Fibroblast of the aortic adventitia (primary cell): ENCODE results near the gene NUMBL. TPM values are rescaled to one million over a fixed set of nuclear protein-coding genes. Genes with fewer than 3 reads are reported as not detected.

Source experiments
- DNase-seq: peaks from one replicate; pipeline ENCODE4 v3.0.0-alpha.2; 2010; ENCODE audit warnings: low read depth
- H3K4me3 ChIP-seq: 2 replicates; pipeline ENCODE4 v1.5.1; 2011; ENCODE audit warnings: low read depth, mild to moderate bottlenecking, control low read depth, low read length, moderate library complexity
- CTCF ChIP-seq: IDR thresholded peaks from 2 replicates; pipeline ENCODE4 v1.5.1; 2011; ENCODE audit warnings: mild to moderate bottlenecking, low read length, control low read depth, inconsistent platforms; ENCODE audit not compliant: insufficient read depth
- total RNA-seq: library from RNA; depleted of rRNA; stranded (reverse); fragments of >200 nt; gene quantifications from 2 replicates; pipeline ENCODE4 v1.2.3, GENCODE V29; 2012; ENCODE audit warnings: low replicate concordance

Gene NUMBL
- total RNA-seq, 1 donor, result 51.4 TPM

DNA sequence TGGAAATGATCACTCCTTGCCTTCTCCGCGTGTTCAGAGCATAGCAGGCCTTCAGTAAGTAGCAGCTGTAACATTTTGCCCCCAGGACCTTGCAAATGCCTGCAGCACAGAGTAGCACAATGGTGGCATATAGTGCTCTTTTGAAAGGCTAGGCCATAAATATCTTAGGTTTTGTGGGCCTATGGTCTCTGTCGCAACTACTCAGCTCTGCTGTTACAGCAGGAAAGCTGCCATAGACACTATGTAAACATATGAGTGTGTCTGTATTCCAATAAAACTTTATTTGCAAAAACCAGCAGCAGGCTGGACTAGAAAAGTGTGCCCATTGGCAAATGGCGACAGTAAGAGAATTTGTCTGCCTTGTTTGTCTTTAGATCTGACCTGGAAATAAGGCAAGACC, 35.8 kb upstream of the NUMBL start:
- H3K4me3 ChIP-seq, result no peak overlapping the region
- TF ChIP-seq CTCF, result no peak
- DNase-seq, result no peak

- no peak for TF ChIP-seq CTCF
- no peak for DNase-seq
- H3K4me3 ChIP-seq, result no peak overlapping the region
Measured at GRCh38 chr19:40724855-40725254, 34.4 kb upstream of the NUMBL start.

DNA sequence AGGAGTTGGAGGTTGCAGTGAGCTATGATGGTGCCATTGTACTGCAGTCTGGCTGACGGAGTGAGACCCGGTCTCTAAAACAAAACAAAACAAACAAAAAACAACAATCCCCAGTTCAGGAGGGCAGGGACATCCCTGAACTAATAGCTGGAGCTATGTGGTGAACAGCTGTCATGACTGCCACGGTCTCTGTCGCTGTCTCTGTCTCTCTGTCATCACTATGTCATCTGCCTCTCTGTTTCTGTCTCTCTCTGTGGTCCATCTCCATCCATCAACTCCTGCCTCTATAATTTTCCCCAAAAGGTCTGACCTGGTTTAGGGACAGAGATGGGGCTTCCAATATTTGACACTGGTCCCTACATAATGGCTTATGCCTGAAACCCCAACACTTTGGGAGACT, 33.9 kb upstream of the NUMBL start:
- TF ChIP-seq CTCF, result no peak
- no peak overlapping the region for H3K4me3 ChIP-seq
- DNase-seq, result no peak

GRCh38 chr19:40723661-40724254, 33.3 kb upstream of the NUMBL start:
- DNase-seq, result no peak
- H3K4me3 ChIP-seq, result no peak overlapping the region
- no peak for TF ChIP-seq CTCF

DNA sequence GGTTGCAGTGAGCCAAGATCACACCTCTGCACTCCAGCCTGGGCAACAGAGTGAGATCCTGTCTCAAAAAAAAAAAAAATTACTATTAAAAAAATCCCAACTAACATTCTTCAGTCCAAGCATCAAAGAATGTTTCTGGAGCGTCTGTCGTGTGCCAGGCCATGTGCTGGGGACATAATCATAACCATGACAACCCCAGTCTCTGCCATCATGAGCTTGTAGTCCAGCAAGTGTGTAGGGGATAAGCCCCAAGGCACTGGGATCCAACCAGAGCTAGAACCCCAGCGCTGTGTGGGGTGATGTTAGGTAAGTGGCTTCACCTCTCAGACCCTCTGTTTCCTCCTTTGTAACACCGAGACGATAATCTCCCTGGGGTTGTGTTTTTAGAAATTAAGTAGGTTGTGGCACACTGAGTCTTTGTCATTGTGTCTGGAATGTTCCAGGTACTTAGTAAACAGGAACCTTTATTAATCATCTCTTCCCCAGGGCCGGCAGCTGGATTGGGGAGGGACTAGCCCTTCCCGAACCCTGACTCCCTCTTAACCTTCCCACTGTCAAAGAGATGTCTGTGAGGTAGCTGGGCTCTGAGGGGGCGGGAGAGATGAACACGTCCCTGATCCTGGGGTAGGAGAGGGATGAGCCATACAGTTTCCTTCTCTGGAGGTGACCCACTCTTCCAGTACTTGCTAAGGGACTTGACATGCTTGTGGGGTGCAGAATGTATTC, 31.6 kb upstream of the NUMBL start:
- peak overlapping the region; percentile 31 for H3K4me3 ChIP-seq
- no peak for TF ChIP-seq CTCF
- no peak for DNase-seq

DNA sequence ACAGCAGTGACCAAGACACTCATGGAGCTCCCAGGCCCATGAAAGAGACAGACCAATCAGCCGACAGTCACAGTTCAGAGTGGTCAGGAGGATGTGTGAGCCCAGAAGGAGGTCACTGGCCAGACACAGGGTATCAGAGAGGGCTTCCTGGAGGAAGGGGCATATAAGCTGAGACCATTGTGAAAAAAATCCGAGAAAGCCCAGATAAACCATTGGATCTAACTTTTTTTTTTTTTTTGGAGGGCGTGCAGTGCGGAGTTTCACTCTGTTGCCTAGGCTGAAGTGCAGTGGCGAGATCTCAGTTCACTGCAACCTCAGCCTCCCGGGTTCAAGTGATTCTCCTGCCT, 30.7 kb upstream of the NUMBL start:
- TF ChIP-seq CTCF, result no peak
- H3K4me3 ChIP-seq, result peak overlapping the region; percentile 93
- no peak for DNase-seq
